Parathyroid adenoma (tissue), 2 donors: ENCODE data around the gene TRPT1.

Experiments used
- H2AFZ ChIP-seq: fragments of 300-600 bp; sonication (generic); one replicate; pipeline ENCODE4 v1.7.0; 2017; ENCODE audit warnings: antibody characterized with exemption, mild to moderate bottlenecking
- H3K27ac ChIP-seq: fragments of 300-600 bp; sonication (generic); one replicate; pipeline ENCODE4 v1.7.0; 2017
- H3K27me3 ChIP-seq: fragments of 300-600 bp; sonication (generic); one replicate; pipeline ENCODE4 v1.7.0; 2017; ENCODE audit warnings: low read length; ENCODE audit not compliant: control insufficient read depth, insufficient read depth
- H3K36me3 ChIP-seq: fragments of 300-600 bp; sonication (generic); one replicate; pipeline ENCODE4 v1.7.0; 2017; ENCODE audit warnings: low read length; ENCODE audit not compliant: control insufficient read depth, insufficient read depth
- H3K4me1 ChIP-seq: fragments of 300-600 bp; sonication (generic); one replicate; pipeline ENCODE4 v1.7.0; 2017; ENCODE audit warnings: control low read depth
- H3K4me2 ChIP-seq: fragments of 300-600 bp; sonication (generic); one replicate; pipeline ENCODE4 v1.7.0; 2017; ENCODE audit warnings: low read length
- H3K4me3 ChIP-seq: fragments of 300-600 bp; sonication (generic); one replicate; pipeline ENCODE4 v1.7.0; 2017; ENCODE audit warnings: low read depth, low read length
- H3K79me2 ChIP-seq: fragments of 300-600 bp; sonication (generic); one replicate; pipeline ENCODE4 v1.7.0; 2017; ENCODE audit warnings: control low read depth
- H3K9ac ChIP-seq: fragments of 300-600 bp; sonication (generic); one replicate; pipeline ENCODE4 v1.7.0; 2017; ENCODE audit warnings: mild to moderate bottlenecking
- H3K9me3 ChIP-seq: fragments of 300-600 bp; sonication (generic); one replicate; pipeline ENCODE4 v1.7.0; 2017; ENCODE audit warnings: low read length; ENCODE audit not compliant: control insufficient read depth
- CTCF ChIP-seq: fragments of 300-600 bp; sonication (generic); IDR thresholded peaks from one replicate; pipeline ENCODE4 v1.7.0; 2017; ENCODE audit warnings: antibody characterized with exemption, mild to moderate bottlenecking
- donor health status: primary hyperparathyroidism.

The TRPT1 gene

DNA sequence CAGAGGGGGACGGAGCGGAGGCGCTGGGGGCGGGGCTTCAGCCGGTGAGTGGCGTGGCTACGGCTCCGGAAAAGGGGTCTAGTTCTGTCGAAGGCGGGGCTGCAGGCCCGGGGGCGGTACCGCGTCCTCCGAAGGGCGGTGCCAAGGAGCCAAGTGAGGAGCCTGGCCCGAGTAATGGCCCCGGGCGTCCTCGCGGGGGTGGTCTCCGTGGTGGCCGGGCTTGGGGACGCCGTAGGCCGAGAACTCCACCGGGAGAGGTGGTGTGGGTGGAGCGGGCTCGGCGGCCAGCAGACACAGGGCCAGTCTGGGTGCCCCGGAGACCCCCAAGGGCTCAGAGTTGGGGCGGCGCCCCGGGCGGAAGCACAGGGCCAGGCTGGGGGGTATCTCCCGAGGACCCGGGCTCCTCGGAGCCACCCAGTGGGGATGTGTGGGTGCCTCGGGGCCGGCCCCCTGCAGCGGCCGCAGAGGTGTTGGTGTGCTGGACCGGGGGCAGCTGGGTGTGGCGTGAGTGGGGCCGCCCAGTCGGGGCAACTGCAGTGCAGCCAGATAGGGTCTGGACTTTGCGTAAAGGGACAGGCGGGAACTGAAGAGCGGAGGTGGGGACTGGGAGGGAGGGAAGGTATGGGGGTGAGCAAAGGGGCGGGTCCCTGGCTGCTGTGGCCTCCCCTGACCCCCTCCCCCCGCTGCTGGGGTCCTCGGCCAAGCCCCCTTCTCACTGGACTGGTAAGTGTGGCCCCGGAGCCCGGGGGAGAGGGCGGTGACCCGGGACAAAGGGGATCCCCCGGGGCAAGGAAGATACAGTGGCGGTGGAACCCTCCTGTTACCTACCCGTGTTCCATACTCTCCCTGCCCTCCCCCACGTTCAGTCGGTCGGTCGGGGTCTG lies 15.7 kb upstream of the TRPT1 start:
- no peaks in the 10 kb centered on the region for H3K9me3 ChIP-seq
- peak overlapping the region; percentile 53 for H3K9ac ChIP-seq
- H3K27me3 ChIP-seq: no peaks in the 10 kb centered on the region
- peaks cover 12% of the 10 kb centered on the region for H3K4me1 ChIP-seq
- peak overlapping the region; percentile 79 for H3K4me3 ChIP-seq
- no peaks in the 10 kb centered on the region for H3K79me2 ChIP-seq
- H3K27ac ChIP-seq: peak overlapping the region; percentile 99
- no peak for TF ChIP-seq CTCF
- no peaks in the 10 kb centered on the region for H3K36me3 ChIP-seq
- peak overlapping the region; percentile 81 for H3K4me2 ChIP-seq
- peak overlapping the region; percentile 78 for H2AFZ ChIP-seq

DNA sequence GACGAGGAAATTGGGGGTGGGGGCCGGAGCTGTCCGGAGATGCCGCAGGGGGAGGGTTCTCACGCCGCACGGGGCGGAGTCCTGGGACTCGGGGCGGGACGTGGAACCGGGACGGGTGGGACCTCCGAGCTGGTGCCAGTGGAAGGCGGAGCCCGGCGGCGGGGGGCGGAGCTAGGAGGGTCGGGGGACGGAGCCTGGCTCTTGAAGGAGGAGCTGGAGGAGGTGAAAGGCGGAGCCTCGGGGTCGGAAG lies 15.2 kb upstream of the TRPT1 start:
- Histone ChIP-seq H3K9ac (no peak overlapping the region), H3K27ac (peak overlapping the region; percentile 99), H3K9me3 (no peaks in the 10 kb centered on the region), H3K79me2 (no peaks in the 10 kb centered on the region), H3K4me1 (peaks cover 12% of the 10 kb centered on the region), H2AFZ (peak overlapping the region; percentile 78), H3K4me2 (peak overlapping the region; percentile 97), H3K27me3 (no peaks in the 10 kb centered on the region), H3K4me3 (peak overlapping the region; percentile 79), H3K36me3 (no peaks in the 10 kb centered on the region)
- no peak for TF ChIP-seq CTCF

DNA sequence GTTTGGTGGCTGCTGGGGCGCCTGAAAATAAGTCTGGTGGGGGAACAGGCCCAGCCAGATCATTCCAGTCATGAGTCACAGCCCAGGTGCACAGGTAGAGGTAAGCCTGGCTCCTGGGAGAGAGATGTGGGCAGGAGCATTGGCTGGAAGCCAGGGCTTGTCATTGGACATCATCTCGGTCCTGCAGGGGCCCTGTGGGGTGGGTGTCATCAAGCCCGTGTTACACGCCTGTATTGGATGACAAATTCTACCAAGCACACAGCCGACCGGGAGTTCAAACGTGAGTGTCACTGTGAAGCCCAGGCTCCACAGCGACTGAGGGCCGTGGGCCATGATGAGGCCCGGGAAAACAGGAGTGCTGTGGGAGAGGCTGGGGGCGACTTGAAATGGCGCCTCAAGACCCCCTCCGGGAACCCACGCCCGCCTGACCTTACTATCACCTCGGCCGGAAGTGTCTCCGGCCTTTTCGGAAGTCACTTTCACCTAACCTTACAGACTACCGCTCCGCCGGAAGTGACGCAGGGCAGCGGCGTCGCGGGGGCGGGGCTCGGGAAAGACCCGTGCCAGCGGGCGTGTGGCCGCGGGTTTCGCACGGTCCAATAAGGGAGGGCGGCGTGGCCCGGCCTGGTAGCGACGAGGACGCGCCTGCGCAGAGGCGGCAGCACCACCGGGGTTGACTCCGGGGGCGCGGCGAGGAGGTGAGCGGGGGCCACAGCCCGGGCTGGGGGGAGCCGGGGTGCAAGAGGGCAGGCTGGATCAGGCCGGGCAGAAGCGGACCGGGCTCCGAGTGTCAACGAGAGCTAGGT lies 14.7 kb upstream of the TRPT1 start, which contains the start of gene FKBP2:
FKBP2 (plus strand) TSS at position 661 of the 806 bp plus-strand sequence. CDS start 1,293 bp downstream, outside the sequence.
- no peaks in the 10 kb centered on the region for H3K36me3 ChIP-seq
- H3K27me3 ChIP-seq: no peaks in the 10 kb centered on the region
- H3K79me2 ChIP-seq: no peaks in the 10 kb centered on the region
- TF ChIP-seq CTCF: no peak
- H3K9ac ChIP-seq: peak within 1 kb of the TSS; percentile 53
- H3K4me3 ChIP-seq: peak within 1 kb of the TSS; percentile 79
- no peaks in the 10 kb centered on the region for H3K9me3 ChIP-seq
- peaks cover 12% of the 10 kb centered on the region for H3K4me1 ChIP-seq
- H3K27ac ChIP-seq: peak within 1 kb of the TSS; percentile 99
- H2AFZ ChIP-seq: peak within 1 kb of the TSS; percentile 78
- peak within 1 kb of the TSS; percentile 97 for H3K4me2 ChIP-seq

DNA sequence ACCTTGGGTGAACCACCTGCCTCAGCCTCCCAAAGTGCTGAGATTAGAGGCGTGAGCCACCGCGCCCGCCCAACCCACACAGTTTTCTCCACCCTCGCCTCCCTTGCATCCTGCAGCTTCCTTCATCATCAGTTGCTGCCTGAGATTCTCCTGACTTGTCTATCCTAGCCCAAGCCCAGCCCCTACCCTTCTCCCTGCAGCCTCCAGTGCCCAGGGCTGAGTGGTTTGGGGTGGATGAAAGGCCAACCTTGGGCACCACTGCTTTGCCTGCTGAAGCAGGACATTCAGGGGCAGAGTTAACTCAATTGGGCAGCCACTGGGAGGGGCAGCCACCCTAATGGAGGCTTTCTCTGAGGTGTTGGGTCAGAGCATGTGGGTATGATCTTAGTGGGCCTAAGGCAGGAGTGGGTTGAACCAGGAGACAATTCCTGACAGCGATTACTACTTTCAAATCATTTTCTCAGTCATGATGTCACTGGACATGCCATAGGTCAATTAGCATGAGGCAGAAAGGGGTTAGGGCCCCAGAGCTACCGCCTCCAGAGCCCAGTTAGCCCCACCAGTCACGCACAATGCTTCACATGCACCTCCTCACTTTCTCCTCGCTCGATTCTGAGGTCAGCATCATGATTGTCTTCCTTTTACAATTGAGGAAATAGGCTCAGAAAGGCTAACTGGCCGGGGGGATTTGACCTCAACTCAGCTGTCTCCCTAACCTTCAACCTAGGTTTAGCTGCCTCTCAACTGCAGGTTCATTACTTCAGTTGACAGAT lies 13.9 kb upstream of the TRPT1 start:
- no peaks in the 10 kb centered on the region for H3K79me2 ChIP-seq
- peaks cover 12% of the 10 kb centered on the region for H3K4me1 ChIP-seq
- H3K9ac ChIP-seq: no peak overlapping the region
- H3K36me3 ChIP-seq: no peaks in the 10 kb centered on the region
- H3K27ac ChIP-seq: peak overlapping the region; percentile 99
- H3K27me3 ChIP-seq: no peaks in the 10 kb centered on the region
- peak overlapping the region; percentile 79 for H3K4me3 ChIP-seq
- peak overlapping the region; percentile 97 for H3K4me2 ChIP-seq
- H2AFZ ChIP-seq: peak overlapping the region; percentile 78
- no peaks in the 10 kb centered on the region for H3K9me3 ChIP-seq
- no peak for TF ChIP-seq CTCF
